AG04450 (cell line): ENCODE data around the gene RNASEL. TPM values are rescaled to one million over a fixed set of nuclear protein-coding genes. Genes with fewer than 3 reads are reported as not detected.

ENCODE experiments used
- CTCF ChIA-PET: fragments of 300-600, 350-600 bp; formaldehyde crosslinking; extraction: SDS; loops from one replicate; lab custom pipeline; 2022; ENCODE audit warnings: antibody characterized with exemption, inconsistent platforms; lab: Charles Lee
- POLR2A ChIA-PET: fragments of 350-600 bp; formaldehyde crosslinking; extraction: SDS; loops from one replicate; lab custom pipeline; 2021; ENCODE audit warnings: antibody characterized with exemption, inconsistent platforms; lab: Yijun Ruan, JAX
- DNase-seq: peaks from one replicate; pipeline ENCODE4 v3.0.0-alpha.2; 2011; ENCODE audit warnings: low read depth, low spot score
- H3K27ac ChIP-seq: one replicate; pipeline ENCODE4 v1.5.1; 2012; ENCODE audit warnings: low read depth, low read length, control low read depth
- H3K27me3 ChIP-seq: one replicate; pipeline ENCODE4 v1.6.0; 2012; ENCODE audit warnings: low read length; ENCODE audit not compliant: control insufficient read depth, insufficient read depth
- H3K4me3 ChIP-seq: 2 replicates; pipeline ENCODE4 v1.5.1; 2011; ENCODE audit warnings: mild to moderate bottlenecking, low read depth, low read length, control low read depth
- H3K9me3 ChIP-seq: 2 replicates; pipeline ENCODE4 v1.5.1; 2012; ENCODE audit warnings: low read length; ENCODE audit not compliant: control insufficient read depth, insufficient read depth
- CTCF ChIP-seq: IDR thresholded peaks from 2 replicates; pipeline ENCODE4 v1.5.1; 2011; ENCODE audit warnings: low read depth, low read length, control low read depth, inconsistent platforms
- polyA plus RNA-seq: library from polyadenylated mRNA; depleted of rRNA; stranded (reverse); fragments of >200 nt; gene quantifications from 2 replicates; pipeline ENCODE4 v1.2.3, GENCODE V29; 2011

RNASEL gene
- polyA plus RNA-seq, 1 experiment: 6.2 TPM

- H3K27ac ChIP-seq: no peak within 1 kb of the TSS
- ChIA-PET POLR2A (interaction anchor here (1.4 kb wide), 1 partner anchor 11 kb away, joined by 3 read pairs; no protein-coding TSS in a partner anchor), CTCF (interaction anchor here (0.6 to 12.0 kb wide), 7 partner anchors 9 to 459 kb away, joined by 4 to 552 read pairs (median 33); partner anchors contain the start of gene NPL)
- TF ChIP-seq CTCF: no peak
- DNase-seq: peak; percentile 21
- H3K9me3 ChIP-seq: no peaks in the 10 kb centered on the region; the same call in 1 of the 2 replicates
- H3K27me3 ChIP-seq: peaks cover 26% of the 10 kb centered on the region
- H3K4me3 ChIP-seq: peak within 1 kb of the TSS; percentile 58
Observed at GRCh38 chr1:182604175-182605164, 15.4 kb upstream of the RNASEL start, which contains the start of gene RGS16. RGS16 (minus strand) TSS chr1:182604389; CDS start chr1:182604259, 130 bp downstream.

GRCh38 chr1:182603646-182604174 lies 14.7 kb upstream of the RNASEL start:
- Histone ChIP-seq H3K27me3 (peaks cover 26% of the 10 kb centered on the region), H3K9me3 (no peaks in the 10 kb centered on the region; the same call in 1 of the 2 replicates), H3K27ac (no peak overlapping the region), H3K4me3 (peak overlapping the region; percentile 58)
- POLR2A ChIA-PET: interaction anchor here (1.4 kb wide), 1 partner anchor 11 kb away, joined by 3 read pairs; no protein-coding TSS in a partner anchor
- CTCF ChIA-PET: interaction anchor here (1.0 to 12.0 kb wide), 4 partner anchors 9 to 183 kb away, joined by 6 to 552 read pairs (median 34); partner anchors contain the start of gene NPL
- no peak for TF ChIP-seq CTCF
- no peak for DNase-seq

GRCh38 chr1:182602935-182603645 lies 14.0 kb upstream of the RNASEL start:
- H3K27me3 ChIP-seq: peaks cover 29% of the 10 kb centered on the region
- H3K27ac ChIP-seq: no peak overlapping the region
- POLR2A ChIA-PET: no interaction called here
- no peak for TF ChIP-seq CTCF
- CTCF ChIA-PET: interaction anchor here (1.0 to 12.0 kb wide), 4 partner anchors 8 to 184 kb away, joined by 6 to 552 read pairs (median 34); partner anchors contain the start of gene NPL
- H3K9me3 ChIP-seq: no peaks in the 10 kb centered on the region; the same call in 1 of the 2 replicates
- H3K4me3 ChIP-seq: no peak overlapping the region
- DNase-seq: no peak

GRCh38 chr1:182601913-182602312 lies 12.9 kb upstream of the RNASEL start:
- POLR2A ChIA-PET: interaction anchor here (1.6 kb wide), 1 partner anchor 183 kb away, joined by 5 read pairs; no protein-coding TSS in a partner anchor
- H3K27ac ChIP-seq: no peak overlapping the region
- no peak for DNase-seq
- CTCF ChIA-PET: interaction anchor here (0.8 to 12.0 kb wide), 10 partner anchors 9 to 245 kb away, joined by 3 to 552 read pairs (median 6); partner anchors contain the start of genes NPL and RNASEL
- H3K9me3 ChIP-seq: no peaks in the 10 kb centered on the region; the same call in 1 of the 2 replicates
- TF ChIP-seq CTCF: no peak
- peaks cover 24% of the 10 kb centered on the region for H3K27me3 ChIP-seq
- no peak overlapping the region for H3K4me3 ChIP-seq
